ENCODE measurements around the gene CALCOCO2. TPM values are rescaled to one million over a fixed set of nuclear protein-coding genes. Genes with fewer than 3 reads are reported as not detected.
A peak's percentile ranks its signal among the peaks of the same experiment; 100 is the strongest.

The CALCOCO2 gene
- total RNA-seq, 4 donors from 2014 or later = 167 to 302 (median 232) TPM

GRCh38 chr17:48890086-48890485 lies 59.3 kb downstream of the CALCOCO2 start:
- WGBS, 2 donors = 94 to 98% methylated on average over 2 of the region's 2 CpGs
- Histone ChIP-seq H3K36me3 (peaks cover 0 to 8% (median 0%) of the 10 kb centered on the region in 3 donors), H3K4me1 (peaks cover 0 to 27% (median 14%) of the 10 kb centered on the region in 4 donors), H3K27ac (no peak overlapping the region), H3K4me3 (no peak overlapping the region), H3K27me3 (no peaks in the 10 kb centered on the region), H3K9me3 (no peaks in the 10 kb centered on the region)
- no peak for DNase-seq (ENCODE audit: low spot score in 2 of 2)
- TF ChIP-seq EP300 (IDR thresholded peaks at IDR 0.05) = no peak
- TF ChIP-seq, protein P1, sequence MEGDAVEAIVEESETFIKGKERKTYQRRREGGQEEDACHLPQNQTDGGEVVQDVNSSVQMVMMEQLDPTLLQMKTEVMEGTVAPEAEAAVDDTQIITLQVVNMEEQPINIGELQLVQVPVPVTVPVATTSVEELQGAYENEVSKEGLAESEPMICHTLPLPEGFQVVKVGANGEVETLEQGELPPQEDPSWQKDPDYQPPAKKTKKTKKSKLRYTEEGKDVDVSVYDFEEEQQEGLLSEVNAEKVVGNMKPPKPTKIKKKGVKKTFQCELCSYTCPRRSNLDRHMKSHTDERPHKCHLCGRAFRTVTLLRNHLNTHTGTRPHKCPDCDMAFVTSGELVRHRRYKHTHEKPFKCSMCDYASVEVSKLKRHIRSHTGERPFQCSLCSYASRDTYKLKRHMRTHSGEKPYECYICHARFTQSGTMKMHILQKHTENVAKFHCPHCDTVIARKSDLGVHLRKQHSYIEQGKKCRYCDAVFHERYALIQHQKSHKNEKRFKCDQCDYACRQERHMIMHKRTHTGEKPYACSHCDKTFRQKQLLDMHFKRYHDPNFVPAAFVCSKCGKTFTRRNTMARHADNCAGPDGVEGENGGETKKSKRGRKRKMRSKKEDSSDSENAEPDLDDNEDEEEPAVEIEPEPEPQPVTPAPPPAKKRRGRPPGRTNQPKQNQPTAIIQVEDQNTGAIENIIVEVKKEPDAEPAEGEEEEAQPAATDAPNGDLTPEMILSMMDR (IDR thresholded peaks at IDR 0.05) = no peak
- TF ChIP-seq POLR2A (IDR thresholded peaks at IDR 0.05) = no peak

DNA sequence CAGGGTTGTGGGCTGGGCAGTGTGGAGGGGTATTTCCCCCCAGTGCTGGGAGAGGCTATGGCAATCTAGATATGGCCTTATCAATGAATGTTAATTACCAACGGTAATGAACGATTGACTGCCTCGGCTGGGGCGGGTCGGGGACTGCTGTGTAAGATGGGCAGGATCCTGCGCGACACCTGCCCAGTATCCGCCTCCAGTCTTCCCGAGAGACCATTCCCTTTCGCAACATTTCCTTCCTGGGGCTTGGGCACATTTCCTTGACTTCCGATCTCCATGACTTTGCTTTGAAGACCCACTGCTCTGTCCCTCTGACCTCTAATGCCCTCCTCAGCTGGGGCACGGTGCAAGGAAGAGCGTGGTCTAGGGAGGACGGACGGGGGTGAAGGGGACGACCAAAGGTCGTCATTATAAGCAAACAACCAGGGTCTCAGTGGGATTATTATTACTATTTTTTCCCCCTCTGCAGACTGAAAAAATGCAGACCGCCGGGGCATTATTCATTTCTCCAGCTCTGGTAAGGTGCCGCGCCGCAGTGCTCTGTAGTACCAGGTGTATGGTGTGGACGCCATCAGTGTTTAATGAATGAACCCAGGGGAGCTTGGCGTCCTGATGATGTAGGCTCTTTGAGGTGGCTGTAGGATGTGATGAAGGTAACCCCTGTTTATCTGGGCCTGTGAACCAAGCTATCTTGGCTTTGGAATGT lies 62.3 kb downstream of the CALCOCO2 start:
- 1 to 2% methylated on average over 24 of the region's 24 CpGs for WGBS, 2 donors
- Histone ChIP-seq H3K9me3 (no peaks in the 10 kb centered on the region), H3K27me3 (no peaks in the 10 kb centered on the region), H3K4me3 (peak overlapping the region; percentile 58 to 82 (median 79)), H3K27ac (peak overlapping the region; percentile 66 to 85 (median 78)), H3K4me1 (peaks cover 0 to 26% (median 14%) of the 10 kb centered on the region in 4 donors), H3K36me3 (peaks cover 0 to 37% (median 16%) of the 10 kb centered on the region in 3 donors)
- TF ChIP-seq, protein P1 (IDR thresholded peaks at IDR 0.05) = no peak
- TF ChIP-seq EP300 (IDR thresholded peaks at IDR 0.05) (no peak), POLR2A (IDR thresholded peaks at IDR 0.05) (no peak)
- no peak for DNase-seq (ENCODE audit: low spot score in 2 of 2)

DNA sequence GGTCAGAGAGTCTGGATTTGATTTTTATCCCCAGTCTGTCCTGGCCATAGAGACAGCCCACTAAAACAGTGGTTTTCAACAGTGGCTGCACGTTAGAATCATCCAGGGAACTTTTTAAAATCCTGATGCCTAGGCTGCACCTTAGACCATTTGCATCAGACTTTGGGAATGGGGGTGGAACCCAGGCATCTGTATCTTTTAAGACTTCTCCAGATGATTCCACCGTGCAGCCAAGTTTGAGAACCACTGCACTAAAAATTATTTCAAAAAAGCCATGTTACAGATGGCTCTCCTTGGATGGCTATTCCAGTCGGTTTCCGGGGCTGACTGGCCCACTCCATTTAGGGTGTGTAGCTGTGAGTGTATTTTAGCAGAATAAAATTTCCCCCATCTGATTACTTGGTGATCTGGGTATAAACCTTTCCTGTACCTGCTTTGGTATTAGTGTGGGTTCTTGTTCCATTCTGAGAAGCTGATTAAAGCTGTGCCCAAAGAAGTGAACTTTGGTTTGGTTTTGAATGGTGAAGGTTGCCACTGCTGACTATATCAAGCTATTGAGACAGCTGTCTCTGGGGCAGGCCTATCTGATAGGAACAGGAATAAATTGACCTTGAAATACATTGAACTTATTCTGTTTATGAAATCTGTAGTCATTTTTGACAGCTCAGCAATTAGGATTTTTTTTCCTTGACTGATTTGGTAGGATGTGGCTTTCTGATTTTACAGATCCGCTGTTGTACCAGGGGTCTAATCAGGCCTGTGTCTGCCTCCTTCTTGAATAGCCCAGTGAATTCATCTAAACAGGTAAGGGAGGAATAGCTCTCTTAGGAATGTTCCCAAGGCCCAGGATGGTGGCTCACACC lies 63.0 kb downstream of the CALCOCO2 start:
- Histone ChIP-seq H3K36me3 (peaks cover 0 to 42% (median 16%) of the 10 kb centered on the region in 3 donors), H3K9me3 (no peaks in the 10 kb centered on the region), H3K27ac (peak overlapping the region in 1 of 4 donors; percentile 66), H3K4me3 (peak overlapping the region; percentile 58 to 82 (median 79)), H3K4me1 (peaks cover 0 to 26% (median 14%) of the 10 kb centered on the region in 4 donors), H3K27me3 (no peaks in the 10 kb centered on the region)
- WGBS, 2 donors = 63 to 66% methylated on average over 5 of the region's 5 CpGs
- TF ChIP-seq, protein P1 (IDR thresholded peaks at IDR 0.05) = no peak
- TF ChIP-seq EP300 (IDR thresholded peaks at IDR 0.05) (no peak), POLR2A (IDR thresholded peaks at IDR 0.05) (no peak)
- DNase-seq (ENCODE audit: low spot score in 2 of 2) = no peak

DNA sequence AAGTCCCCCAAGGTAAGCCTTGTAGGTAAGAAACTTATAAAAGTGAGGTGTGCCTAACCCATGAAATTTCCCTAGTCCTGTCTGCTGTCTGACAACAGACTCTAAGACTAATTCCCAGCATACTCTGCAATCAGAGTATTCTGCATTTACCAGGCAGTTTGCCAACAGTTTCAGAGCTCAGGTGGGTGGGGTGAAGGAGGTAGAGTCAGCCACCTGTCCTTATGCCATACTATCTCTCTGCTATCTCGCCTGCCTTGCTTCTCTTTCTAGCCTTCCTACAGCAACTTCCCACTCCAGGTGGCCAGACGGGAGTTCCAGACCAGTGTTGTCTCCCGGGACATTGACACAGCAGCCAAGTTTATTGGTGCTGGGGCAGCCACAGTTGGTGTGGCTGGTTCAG lies 64.1 kb downstream of the CALCOCO2 start:
- Histone ChIP-seq H3K27ac (no peak overlapping the region), H3K4me1 (peaks cover 0 to 26% (median 14%) of the 10 kb centered on the region in 4 donors), H3K36me3 (peaks cover 0 to 42% (median 16%) of the 10 kb centered on the region in 3 donors), H3K27me3 (no peaks in the 10 kb centered on the region), H3K4me3 (no peak overlapping the region), H3K9me3 (no peaks in the 10 kb centered on the region)
- no peak for DNase-seq (ENCODE audit: low spot score in 2 of 2)
- 81 to 83% methylated on average over 3 of the region's 3 CpGs for WGBS, 2 donors
- no peak for TF ChIP-seq EP300 (IDR thresholded peaks at IDR 0.05)
- no peak for TF ChIP-seq POLR2A (IDR thresholded peaks at IDR 0.05)
- TF ChIP-seq, protein P1 (IDR thresholded peaks at IDR 0.05) = no peak

Measured in tibial nerve (tissue), 4 donors.